Measurements from ENCODE around the gene PIGH.

GRCh38 chr14:67586369-67586768, 13.7 kb downstream of the PIGH start:
- TF ChIP-seq CTCF (IDR thresholded peaks at IDR 0.05; ENCODE audit: low read depth, low read length) (no peak), EZH2phosphoT487 (IDR thresholded peaks at IDR 0.05; ENCODE audit: low read depth) (no peak)
